ENCODE data around the gene MRPS22. TPM values are rescaled to one million over a fixed set of nuclear protein-coding genes. Genes with fewer than 3 reads are reported as not detected.

Gene MRPS22
- total RNA-seq, 3 donors from 2014 or later (not counting 1 experiment from before 2014, with no cell fraction given), result 32.4 to 39.1 (median 35.3) TPM

DNA sequence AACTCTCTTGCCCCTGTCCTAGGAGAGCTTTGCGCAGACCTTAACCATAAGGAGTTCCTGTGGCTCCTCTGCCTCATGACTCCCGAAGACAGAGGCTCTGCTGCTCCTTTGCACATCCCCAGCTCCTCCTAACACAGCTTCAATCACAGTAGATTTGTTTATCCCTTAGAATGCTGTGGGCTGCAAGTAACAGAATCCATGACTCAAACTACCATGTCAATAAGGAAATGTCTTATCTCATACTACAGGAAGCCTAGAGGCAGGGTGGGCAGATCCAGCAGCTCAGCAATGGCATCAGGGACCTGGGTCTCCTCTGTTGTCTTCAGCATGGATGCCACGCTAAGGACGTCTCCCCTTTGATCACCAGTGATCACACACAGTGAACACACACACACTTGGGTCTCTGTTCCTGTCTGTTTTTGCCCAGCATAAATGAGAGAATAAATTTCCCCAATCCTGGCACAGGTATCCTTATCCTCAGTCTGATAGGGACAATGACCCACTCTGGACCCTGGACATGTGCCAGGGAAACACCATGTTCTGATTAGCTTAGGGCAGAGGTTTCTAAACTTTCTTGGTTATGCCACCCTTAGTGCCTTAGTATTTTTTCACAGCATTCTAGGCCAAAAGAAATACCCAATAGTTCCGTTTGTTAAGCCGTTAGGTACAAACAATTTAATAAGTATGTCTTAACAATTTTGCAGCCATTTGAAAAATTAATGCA is 46.1 kb upstream of the MRPS22 start:
- H3K36me3 Mint-ChIP-seq, result no peaks in the 10 kb centered on the region
- DNase-seq (no peak), ATAC-seq (no peak)
- H3K4me3 ChIP-seq (ENCODE audit: low read length), result no peak overlapping the region
- H3K9me3 ChIP-seq (ENCODE audit: control insufficient read depth, insufficient read depth, low read length), result no peaks in the 10 kb centered on the region
- no peaks in the 10 kb centered on the region for H3K27me3 ChIP-seq (ENCODE audit: control insufficient read depth, insufficient read depth, low read length)
- peaks cover 0 to 10% of the 10 kb centered on the region in 2 donors for H3K27me3 Mint-ChIP-seq (ENCODE audit: low read depth in 2 of 2)
- intact Hi-C loops (cut with micrococcal nuclease), result no loop called here
- no peaks in the 10 kb centered on the region for H3K9me3 Mint-ChIP-seq
- H3K27ac ChIP-seq (ENCODE audit: low read length), result no peak overlapping the region
- H3K4me1 ChIP-seq (ENCODE audit: control insufficient read depth, insufficient read depth, low read length), result peaks cover 3% of the 10 kb centered on the region
- H3K4me3 Mint-ChIP-seq, result no peak overlapping the region
- H3K36me3 ChIP-seq (ENCODE audit: control insufficient read depth, insufficient read depth, low read length), result no peaks in the 10 kb centered on the region
- 57% methylated on average over 4 of the region's 6 CpGs for WGBS (ENCODE audit: insufficient coverage)
- peaks cover 7 to 8% of the 10 kb centered on the region in 2 donors for H3K4me1 Mint-ChIP-seq
- TF ChIP-seq, protein P1, sequence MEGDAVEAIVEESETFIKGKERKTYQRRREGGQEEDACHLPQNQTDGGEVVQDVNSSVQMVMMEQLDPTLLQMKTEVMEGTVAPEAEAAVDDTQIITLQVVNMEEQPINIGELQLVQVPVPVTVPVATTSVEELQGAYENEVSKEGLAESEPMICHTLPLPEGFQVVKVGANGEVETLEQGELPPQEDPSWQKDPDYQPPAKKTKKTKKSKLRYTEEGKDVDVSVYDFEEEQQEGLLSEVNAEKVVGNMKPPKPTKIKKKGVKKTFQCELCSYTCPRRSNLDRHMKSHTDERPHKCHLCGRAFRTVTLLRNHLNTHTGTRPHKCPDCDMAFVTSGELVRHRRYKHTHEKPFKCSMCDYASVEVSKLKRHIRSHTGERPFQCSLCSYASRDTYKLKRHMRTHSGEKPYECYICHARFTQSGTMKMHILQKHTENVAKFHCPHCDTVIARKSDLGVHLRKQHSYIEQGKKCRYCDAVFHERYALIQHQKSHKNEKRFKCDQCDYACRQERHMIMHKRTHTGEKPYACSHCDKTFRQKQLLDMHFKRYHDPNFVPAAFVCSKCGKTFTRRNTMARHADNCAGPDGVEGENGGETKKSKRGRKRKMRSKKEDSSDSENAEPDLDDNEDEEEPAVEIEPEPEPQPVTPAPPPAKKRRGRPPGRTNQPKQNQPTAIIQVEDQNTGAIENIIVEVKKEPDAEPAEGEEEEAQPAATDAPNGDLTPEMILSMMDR (IDR thresholded peaks at IDR 0.05), result no peak
- no peak overlapping the region for H3K27ac Mint-ChIP-seq

DNA sequence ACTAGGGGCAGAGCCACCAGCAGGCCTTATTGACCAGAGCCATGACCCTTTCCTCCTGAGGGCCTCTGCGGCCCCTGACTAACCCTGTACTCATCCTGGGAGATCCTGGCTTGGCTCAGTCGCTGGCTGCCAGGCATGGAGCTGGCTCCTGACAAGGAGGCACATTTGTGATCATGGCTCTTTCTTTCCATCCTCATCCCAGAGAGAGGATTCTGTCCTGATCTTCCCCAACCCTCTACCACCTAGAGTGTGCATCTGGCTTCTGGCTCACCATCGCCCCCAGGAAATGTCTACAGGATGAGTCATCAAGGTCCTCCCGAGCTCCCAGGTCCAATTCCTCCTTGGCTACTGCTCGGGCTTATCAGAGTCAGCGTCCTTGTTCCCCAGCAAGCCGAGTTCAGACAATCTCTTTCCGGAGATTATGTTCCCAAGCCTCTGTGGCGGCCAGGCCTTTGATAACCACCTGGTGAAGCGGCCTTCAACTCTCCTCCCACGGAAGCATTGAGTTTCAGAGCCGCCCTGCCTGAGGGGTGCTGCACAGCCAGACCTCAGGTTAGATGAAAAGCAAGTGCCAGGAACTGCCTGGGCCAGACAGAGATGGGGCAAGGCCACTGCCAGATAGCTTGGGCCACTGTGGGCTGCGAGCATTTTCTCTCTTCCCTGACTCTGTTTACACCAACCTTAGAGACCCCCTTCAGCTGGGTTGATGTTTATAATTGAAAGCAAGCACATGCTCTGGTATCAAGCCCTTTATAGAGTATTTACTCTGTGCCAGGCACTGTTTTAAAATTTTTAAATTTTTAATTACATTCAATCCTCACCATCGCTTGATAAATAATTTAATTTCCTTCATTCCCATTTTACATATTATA is 44.3 kb upstream of the MRPS22 start:
- no peaks in the 10 kb centered on the region for H3K36me3 Mint-ChIP-seq
- TF ChIP-seq, protein P1 (IDR thresholded peaks at IDR 0.05), result no peak
- intact Hi-C loops (cut with micrococcal nuclease), result no loop called here
- Histone ChIP-seq H3K4me1 (ENCODE audit: control insufficient read depth, insufficient read depth, low read length) (peaks cover 3% of the 10 kb centered on the region), H3K4me3 (ENCODE audit: low read length) (no peak overlapping the region), H3K27ac (ENCODE audit: low read length) (no peak overlapping the region), H3K36me3 (ENCODE audit: control insufficient read depth, insufficient read depth, low read length) (no peaks in the 10 kb centered on the region), H3K9me3 (ENCODE audit: control insufficient read depth, insufficient read depth, low read length) (no peaks in the 10 kb centered on the region), H3K27me3 (ENCODE audit: control insufficient read depth, insufficient read depth, low read length) (no peaks in the 10 kb centered on the region)
- H3K4me3 Mint-ChIP-seq, result no peak overlapping the region
- WGBS (ENCODE audit: insufficient coverage), result 84% methylated on average over 13 of the region's 14 CpGs
- no peak overlapping the region for H3K27ac Mint-ChIP-seq
- no peaks in the 10 kb centered on the region for H3K9me3 Mint-ChIP-seq
- no peak for ATAC-seq
- DNase-seq, result no peak
- peaks cover 0 to 13% of the 10 kb centered on the region in 2 donors for H3K27me3 Mint-ChIP-seq (ENCODE audit: low read depth in 2 of 2)
- peaks cover 8 to 9% of the 10 kb centered on the region in 2 donors for H3K4me1 Mint-ChIP-seq

DNA sequence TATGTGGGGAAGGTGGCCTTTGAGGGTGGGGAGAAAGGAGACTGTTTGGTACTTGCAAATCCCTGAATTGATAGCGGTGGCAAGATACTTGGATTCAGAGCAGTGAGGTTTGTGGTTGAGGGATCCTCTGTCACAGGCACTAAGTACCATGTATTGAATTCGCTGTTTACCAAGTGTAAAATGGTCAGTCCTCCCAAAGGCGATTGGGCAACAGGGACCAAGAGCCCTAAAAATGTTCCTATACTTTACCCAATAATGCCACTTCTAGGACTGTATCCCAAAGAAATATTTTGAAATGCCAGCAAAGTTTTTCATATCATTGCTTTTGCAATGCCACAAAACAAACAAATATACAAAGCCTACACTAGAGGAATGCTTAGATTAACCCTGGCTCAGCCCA is 43.4 kb upstream of the MRPS22 start:
- ATAC-seq (no peak), DNase-seq (no peak)
- H3K9me3 Mint-ChIP-seq, result no peaks in the 10 kb centered on the region
- WGBS (ENCODE audit: insufficient coverage), result 98% methylated on average over 3 of the region's 3 CpGs
- intact Hi-C loops (cut with micrococcal nuclease), result no loop called here
- H3K27me3 Mint-ChIP-seq (ENCODE audit: low read depth in 2 of 2), result peaks cover 0 to 13% of the 10 kb centered on the region in 2 donors
- Histone ChIP-seq H3K27me3 (ENCODE audit: control insufficient read depth, insufficient read depth, low read length) (no peaks in the 10 kb centered on the region), H3K4me3 (ENCODE audit: low read length) (no peak overlapping the region), H3K36me3 (ENCODE audit: control insufficient read depth, insufficient read depth, low read length) (no peaks in the 10 kb centered on the region), H3K9me3 (ENCODE audit: control insufficient read depth, insufficient read depth, low read length) (no peaks in the 10 kb centered on the region), H3K27ac (ENCODE audit: low read length) (no peak overlapping the region), H3K4me1 (ENCODE audit: control insufficient read depth, insufficient read depth, low read length) (peaks cover 3% of the 10 kb centered on the region)
- TF ChIP-seq, protein P1 (IDR thresholded peaks at IDR 0.05), result no peak
- H3K4me1 Mint-ChIP-seq, result peaks cover 8 to 9% of the 10 kb centered on the region in 2 donors
- no peak overlapping the region for H3K27ac Mint-ChIP-seq
- H3K4me3 Mint-ChIP-seq, result no peak overlapping the region
- H3K36me3 Mint-ChIP-seq, result no peaks in the 10 kb centered on the region
